ENCODE results near the gene ERP29.
"Not testable (repeated sequence)": the region's sequence is repeated elsewhere in the genome, so short reads cannot be mapped to it uniquely, and the experiment has no call there.

The ERP29 gene

DNA sequence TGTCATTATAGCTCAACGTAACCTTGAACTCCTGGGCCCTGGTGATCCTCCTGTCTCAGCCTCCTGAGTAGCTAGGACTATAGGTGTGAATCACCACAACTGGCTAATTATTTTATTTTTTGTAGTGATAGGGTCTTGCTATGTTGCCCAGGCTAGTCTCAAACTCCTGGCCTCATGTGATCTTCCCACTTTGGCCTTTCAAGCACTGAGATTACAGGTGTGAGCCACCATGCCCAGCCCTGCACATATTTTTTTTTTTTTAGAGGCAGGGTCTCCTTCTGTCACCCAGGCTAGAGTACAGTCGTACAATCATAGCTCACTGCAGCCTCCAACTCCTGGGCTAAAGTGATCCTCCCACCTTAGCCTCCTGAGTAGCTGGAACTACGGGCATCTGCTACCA is 9.2 kb upstream of the ERP29 start:
- DNase-seq, result no peak

DNA sequence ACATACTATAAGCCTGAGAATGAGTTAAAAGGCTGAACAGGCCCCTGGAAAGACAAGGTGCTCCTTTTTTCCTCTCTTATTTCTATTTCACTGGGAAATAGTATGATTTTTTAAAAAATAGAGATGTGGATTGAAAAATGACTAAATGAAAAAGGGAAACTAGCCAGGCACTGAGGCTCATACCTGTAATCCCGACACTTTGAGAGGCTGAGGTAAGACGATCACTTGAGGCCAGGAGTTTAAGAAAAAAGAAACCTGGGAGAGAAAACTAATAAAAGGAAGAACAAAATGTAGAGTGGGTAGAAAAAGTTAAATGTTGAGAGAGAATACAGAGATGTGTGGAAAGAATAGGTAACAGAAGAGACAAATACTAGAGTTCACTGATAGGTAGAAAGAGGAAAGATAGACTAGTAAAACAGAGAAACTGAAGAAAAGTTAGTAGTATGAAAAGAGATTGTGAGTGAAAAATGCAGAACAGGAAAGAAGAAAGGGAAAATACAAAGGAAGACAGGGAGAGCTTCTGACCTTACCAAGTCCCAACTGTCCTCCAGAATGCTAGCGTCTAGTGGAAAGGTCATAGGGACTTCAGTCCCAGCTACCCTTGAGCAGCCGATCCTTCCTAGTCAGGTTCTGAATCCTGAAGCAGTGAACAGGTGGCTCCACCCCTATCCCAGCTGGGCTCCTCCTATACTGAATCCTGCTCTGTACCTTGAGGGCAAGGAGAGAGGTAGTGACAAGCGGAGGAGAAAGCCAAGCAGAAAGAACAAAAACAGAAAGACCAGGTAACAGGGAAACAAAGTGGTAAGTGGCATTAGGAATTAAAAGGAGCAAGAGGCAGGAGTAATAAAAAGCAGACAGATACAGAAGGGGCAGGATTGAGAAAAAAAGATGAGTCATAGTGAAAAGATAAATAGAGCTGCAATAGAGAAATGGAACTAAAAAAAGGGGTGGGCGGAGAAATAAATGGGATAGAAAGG is 7.5 kb upstream of the ERP29 start:
- no peak for DNase-seq

DNA sequence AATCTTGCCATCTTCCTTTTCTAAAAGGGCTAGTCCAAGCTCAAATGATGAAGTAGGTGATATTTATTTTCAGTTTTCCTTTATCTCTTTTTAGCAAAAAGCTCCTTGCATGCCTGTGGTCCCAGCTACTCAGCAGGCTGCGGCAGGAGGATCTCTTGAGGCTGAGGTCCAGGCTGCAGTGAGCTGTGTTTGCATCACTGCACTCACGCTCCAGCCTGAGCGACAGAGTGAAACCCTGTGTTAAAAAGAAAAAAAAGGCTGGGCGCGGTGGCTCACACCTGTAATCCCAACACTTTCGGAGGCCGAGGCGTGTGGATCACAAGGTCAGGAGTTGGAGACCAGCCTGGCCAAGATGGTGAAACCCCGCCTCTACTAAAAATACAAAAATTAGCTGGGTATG is 5.3 kb upstream of the ERP29 start:
- no peak for DNase-seq

DNA sequence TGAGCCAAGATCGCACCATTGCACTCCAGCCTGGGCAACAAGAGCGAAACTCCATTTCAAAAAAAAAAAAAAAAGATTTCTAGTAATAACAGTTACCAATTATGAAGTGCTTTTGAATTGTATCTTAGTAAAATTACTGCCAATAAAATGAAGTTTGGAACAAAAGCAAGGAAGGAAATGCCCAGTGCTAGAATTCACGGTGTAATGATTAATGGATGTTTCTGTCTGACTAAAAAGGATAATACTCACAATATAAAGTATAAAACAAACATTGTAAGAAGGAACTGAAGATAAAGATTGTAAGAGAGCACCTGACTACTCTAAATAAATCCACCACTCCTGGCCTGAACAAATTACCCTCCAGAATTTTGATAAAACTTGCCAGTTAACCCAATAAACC is 4.3 kb upstream of the ERP29 start:
- no peak for DNase-seq

DNA sequence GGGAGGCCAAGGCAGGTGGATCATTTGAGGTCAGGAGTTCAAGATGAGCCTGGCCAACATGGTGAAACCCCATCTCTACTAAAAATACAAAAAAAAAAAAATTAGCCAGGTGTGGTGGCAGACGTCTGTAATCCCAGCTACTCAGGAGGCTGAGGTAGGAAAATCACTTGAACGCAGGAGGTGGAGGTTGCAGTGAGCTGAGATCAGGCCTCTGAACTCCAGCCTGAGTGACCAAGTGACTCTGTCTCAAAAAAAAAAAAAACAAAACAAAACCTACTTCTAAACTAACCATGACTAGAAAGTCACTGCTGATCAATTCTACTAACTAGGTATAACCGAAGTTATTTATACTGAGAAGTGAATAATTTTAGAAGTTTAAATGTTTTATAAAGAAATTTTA is 3.6 kb upstream of the ERP29 start:
- DNase-seq, result not testable (repeated sequence)

DNA sequence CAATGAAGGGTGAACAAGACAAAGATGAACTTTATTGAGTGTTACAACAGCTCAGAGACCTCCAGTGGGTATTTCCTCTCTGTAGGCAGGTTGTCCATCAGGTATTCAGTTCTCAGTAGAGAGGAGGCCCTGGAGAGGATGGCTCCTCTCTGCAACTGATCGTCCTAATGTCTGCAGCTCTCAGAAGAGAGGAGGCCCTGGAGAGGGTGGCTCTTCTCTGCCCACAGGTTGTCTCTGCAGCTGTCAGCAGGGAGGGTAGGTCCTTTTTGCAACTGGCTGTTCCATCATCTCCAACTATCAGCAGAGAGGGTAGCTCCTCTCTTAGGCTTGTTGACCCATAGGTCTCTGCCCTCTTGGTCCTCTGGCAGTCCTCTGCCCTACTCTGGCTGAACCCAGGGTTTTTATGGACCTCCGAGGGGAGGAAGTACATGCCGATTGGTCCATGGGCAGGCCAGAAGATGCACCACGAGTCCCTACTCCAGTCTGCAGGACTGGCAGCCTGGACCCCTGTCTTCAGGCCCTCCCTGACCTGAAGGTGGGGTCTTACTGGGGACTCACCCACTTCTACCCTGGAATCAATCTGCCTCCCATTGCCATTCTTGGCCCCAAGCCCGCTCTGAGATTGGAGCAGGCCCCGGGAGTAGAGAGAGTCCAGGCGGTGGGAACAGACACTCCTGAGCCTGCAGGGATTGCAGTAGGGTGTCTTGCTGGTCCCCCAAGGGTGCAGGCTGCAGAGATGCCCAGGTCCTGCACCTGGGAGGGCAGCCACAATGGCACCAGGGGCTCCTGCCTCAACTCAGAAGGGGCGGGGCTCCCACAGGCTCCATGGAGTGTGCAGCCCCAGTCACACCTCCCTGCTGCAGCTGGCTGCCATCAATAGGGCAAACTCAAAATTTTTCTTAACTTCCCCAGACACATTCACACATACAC is 2.5 kb upstream of the ERP29 start:
- no peak for DNase-seq

DNA sequence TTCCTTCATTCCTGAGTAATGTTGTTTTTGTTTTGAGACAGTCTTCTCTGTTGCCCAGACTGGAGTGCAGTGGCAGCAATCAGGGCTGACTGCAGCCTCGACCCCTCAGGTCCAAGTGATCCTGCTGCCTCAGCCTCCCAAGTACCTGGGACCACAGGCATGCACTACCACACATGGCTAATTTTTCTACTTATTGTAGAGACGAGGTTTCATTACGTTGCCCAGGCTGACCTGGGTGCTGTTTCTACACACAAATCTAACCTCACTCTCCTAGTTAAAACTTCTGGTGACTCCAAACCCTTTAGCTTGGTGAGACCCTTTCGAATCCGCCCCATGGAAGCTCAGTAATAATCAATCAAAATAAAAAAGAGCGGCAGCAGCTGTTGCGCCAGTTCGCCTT is 1.5 kb upstream of the ERP29 start:
- DNase-seq, result no peak

DNA sequence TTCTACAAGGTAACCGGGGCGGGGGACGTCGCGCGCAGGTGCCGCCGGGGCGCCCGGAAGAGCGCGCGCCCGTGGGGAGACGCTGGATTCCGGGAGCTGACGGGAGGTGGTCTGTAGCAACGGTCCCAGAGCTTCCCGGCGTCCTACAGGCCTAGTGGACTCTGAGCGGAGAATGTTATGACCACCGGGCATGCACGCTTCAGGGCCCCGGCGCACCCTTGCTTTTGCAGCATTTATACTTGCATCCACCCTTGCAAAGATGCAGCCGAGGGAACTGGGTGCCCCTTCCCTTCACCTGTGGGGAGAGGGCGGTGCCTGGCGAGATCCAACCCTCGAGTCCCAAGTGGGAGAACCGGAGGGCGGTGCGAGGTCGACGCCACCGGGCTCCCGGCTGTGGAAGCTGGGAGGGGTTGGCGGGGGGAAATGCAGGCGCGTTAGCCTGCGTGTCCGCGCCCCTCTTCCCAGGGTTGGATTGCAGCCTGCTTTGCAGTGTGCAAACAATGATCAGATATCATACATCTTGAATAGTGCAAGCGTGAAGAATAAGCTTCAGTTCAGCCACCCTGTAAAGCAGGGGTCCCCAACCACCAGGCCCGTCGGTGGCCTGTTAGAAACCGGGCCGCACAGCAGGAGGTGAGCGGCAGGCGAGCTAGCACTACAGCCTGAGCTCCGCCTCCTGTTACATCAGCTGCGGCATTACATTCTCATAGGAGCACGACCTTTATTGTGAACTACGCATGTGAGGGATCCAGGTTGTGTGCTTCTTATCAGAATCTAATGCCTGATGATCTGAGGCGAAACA is 576 bp downstream of the ERP29 start:
- peak; percentile 80 for DNase-seq

DNA sequence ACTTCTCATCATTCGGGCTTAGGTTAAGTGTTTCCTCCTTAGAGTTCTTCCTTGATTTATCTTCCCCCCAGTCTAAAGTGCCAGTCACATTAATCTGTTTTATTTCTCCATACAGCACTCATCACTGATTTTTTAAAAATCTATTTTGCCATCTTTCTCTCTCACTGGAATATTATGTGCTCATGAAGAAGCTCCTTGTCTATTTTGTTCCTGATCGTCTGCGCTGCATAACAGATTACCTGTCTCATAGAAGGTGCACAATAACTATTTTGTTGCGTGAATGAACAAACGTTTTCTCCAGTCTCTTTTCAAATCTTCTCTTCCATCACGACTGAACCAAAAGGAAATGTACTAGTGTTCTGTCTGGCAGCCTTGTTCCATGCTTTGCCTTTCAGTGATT is 2.7 kb downstream of the ERP29 start:
- DNase-seq, result no peak

DNA sequence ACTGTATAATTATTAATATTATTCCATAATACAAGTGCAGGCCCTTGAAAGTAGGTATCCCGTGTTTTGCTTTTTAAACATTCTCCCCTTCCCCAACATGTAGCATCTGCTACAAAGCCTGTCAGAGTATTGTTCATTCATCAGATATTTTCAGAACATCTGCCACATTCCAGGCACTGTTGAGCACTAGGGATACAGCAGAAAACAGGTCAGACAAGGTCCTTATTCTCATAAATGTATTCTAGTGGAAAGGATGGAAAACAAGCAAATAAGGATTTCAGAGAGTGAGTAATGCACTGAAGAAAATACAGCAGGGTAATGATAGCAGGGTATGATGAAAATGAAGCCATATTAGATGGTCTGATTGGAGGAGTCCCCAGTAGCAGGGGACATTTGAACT is 3.8 kb downstream of the ERP29 start:
- no peak for DNase-seq

DNA sequence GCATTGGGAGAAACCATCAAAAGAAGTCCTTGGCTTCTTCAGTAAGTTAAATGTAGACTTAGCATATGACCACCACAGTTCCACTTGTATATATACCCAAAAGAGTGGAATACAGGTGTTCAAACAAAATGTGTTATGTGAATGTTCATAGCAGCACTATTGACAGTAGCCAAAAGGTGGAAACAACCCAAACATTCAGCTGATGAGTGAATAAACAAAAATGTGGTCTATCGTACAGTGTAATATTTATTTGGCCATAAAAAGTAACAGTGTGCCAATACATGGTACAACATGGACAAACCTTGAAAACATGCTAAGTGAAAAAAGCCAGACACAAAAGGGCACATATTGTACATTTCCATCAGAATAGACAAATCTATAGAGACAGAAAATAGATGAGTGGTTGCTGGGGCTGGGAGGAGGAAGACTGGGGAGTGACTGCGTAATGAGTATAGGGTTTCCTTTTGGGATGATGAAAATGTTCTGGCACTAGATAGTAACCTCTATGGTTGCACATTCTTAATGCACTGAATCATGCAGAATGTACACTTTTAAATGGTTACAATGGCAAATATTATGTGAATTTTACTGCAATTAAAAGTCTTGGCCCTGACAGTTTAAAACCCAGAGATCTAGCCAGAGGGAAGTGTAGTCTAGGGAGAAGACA is 5.5 kb downstream of the ERP29 start:
- no peak for DNase-seq

DNA sequence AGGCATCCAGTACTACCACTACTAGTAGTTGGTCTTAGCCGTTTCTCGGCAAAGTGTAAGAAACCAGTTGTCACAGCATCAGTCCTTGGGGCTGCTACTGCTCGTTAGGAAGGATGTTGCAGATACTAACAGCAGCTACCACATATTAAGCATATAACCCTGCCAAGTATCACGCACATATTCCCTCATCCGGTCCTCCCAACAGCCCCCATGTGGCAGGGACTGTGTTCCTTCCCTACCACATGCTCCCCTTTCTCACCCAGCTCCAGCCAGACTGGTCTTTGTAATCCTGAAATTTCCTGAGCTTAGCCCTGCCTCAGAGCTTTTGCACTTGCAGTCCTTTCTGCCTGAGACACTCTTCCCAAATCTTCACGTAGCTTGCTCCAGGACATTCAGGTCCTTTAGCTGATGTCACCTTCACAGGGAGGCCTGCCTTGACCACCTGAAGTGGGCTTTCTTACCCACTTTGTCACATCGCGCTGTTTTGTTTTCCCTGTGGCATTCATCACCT is 7.8 kb downstream of the ERP29 start:
- DNase-seq, result no peak

DNA sequence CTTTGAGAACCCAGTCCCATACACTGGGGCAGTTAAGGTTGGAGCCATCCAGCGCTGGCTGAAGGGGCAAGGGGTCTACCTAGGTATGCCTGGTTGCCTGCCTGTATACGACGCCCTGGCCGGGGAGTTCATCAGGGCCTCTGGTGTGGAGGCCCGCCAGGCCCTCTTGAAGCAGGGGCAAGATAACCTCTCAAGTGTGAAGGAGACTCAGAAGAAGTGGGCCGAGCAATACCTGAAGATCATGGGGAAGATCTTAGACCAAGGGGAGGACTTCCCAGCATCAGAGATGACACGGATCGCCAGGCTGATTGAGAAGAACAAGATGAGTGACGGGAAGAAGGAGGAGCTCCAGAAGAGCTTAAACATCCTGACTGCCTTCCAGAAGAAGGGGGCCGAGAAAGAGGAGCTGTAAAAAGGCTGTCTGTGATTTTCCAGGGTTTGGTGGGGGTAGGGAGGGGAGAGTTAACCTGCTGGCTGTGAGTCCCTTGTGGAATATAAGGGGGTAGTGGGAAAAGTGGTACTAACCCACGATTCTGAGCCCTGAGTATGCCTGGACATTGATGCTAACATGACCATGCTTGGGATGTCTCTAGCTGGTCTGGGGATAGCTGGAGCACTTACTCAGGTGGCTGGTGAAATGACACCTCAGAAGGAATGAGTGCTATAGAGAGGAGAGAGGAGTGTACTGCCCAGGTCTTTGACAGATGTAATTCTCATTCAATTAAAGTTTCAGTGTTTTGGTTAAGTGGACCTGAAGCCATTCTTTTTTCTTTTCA is 9.2 kb downstream of the ERP29 start:
- no peak for DNase-seq

DNA sequence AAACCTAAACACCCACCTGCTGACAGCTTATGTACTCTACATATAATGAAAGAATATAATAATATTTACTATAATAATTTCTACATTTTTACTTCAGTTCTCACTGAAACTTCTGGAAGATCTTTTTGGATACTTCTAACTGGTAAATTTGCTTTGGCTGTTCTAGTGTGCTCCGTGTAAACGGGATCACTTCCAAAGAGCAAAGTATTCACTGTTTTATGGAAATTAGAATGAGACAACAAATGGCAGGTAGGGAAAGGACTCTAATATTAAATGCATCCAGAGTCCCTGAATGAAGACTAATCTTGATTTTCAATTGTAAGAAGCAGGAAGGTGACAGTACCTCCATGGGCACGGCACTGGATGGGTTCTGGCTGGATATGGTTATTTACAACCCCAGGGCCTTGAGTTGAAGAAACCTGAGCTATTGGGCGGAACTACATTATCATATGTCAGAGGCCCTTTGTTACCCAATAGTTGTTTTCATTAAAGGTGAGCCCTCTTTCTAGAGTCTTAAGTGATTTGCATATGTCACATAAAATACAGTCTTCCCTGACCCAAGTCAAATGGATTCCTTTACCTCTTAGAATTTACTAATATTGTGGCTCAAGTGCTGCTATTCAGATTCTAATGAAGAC is 10.7 kb downstream of the ERP29 start:
- DNase-seq, result no peak

DNA sequence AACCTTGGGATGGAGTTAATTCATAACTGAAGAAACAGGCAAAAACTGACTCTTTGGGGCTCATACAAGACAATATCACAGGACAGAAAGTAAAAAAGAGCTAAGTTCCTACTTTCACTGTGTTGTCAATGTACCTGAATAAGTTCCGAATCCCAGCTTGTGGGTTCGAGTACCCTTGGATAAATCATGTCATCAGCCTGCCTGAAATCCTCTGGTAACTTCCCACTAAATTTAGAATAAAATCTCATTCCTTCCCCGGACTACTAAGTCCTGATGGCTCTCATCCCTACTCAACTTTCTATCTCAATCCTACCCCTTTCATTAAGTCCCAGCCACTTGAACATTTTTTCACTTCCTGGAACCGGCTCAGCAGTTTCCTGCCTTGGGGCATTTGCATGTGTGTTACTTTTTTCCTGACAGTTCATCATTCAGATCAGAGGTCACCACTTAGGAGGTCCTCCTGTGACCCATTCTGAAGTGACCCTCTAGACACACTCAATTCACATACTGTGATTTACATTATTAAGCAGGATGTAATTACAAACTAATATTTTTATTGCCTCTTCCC is 12.7 kb downstream of the ERP29 start:
- DNase-seq, result no peak

DNA sequence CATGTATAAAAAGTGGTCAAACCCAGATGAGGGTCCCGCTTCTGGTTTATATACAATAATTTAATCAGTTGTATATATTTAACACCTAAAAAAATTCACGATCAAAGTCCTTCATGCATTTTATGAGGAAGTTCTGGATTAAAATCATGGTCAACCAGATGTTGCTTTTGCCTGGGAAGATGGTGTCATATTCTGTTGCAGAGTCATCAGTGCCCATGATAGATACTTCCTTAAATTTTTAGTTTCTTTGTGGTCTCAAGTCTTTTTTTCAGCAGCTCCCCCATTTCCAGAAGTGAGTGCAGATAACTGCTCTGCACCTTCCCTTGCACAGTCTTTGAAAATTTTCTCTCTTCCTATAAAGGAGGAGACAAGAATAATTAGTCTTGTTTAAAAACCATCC is 16.1 kb downstream of the ERP29 start:
- DNase-seq, result no peak

DNA sequence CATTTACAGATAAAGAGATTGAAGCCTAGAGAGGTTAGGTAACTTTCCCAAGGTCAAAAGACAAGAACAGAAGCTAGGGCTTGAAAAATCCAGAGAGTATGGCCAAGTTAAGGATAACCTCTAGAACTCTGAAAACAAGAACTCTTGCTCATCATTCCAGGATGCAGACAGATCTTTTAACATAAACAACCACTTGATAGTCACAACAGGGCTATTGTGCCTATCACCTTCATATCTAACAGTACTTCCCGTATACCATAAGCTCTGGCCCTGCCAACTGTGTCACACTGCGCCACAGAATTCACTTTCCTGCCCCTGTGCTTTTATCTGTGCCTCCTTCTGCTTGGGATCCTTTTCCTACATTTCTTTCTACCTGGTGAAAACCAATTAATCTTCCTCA is 18.2 kb downstream of the ERP29 start:
- DNase-seq, result no peak

DNA sequence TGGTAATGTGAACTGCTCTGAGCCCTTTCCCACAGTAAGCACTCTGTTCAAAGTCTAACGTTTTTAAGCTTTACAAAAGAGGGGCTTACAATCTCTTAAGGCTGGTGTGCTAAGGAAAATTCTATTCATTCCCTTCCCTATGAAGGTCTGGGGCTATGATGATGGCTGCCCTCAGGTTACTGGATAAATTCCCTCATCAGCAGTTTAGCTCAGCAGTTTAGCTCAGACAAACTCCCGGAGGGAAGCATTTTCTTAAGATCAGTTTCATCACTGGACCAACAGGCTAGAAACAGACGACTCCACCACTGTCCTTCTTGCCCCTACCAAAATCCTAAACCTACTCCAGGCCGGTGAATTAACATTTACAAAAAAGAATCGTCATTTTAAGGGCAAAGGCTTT is 19.1 kb downstream of the ERP29 start:
- no peak for DNase-seq

DNA sequence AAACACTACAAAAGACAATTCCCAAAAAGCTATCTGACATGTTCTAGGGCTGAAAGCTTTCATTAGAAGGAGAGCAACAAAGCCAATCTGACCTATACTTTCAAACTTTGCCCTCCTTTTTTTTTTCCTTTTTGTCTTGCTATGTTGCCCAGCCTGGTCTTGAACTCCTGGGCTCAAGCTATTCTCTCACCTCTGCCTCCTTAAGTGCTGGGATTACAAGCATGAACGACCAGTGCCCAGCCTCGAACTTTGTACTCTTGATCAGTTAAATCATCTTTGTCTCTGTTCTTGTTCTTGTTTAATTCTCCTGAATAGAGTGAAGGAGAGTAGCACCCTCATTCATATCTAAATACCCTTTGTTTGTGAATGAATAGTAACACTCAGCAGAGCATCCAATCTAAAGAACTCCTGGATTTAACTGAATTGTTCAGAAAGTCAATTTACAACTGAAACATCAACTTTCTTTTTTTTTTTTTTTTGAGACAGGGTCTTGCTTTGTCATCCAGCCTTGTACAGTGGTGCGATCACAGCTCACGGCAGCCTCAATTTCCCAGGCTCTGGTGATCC is 22.1 kb downstream of the ERP29 start:
- DNase-seq, result no peak

DNA sequence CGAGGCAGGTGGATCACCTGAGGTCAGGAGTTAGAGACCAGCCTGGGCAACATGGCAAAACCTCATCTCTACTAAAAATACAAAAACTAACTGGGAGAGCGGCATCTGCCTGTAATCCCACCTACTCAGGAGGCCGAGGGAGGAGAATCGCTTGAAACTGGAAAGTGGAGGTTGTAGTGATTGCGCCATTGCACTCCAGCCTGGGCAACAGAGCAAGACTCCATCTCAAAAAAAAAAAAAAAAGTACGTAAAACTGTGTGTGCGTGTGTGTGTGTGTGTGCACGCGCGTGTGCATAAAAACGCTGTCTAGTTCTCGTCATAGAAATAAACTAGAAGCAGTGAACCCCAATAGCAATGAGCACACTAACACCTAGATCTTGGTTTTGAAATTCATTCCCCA is 23.4 kb downstream of the ERP29 start:
- DNase-seq, result not testable (repeated sequence)

All from CD4-positive, alpha-beta T cell treated with Interleukin-21 for 1 hour (primary cell).